GM12878 (cell line): ENCODE measurements around the gene ZBED2. TPM values are rescaled to one million over a fixed set of nuclear protein-coding genes. Genes with fewer than 3 reads are reported as not detected.

ENCODE experiments used
- ATAC-seq: fragments of 200-7000 bp; cut with Tn5 transposase; 3 replicates; pipeline ENCODE4 v1.9.1; 2020; ENCODE audit warnings: mild to moderate bottlenecking, moderate library complexity
- BruUV-seq: library from RNA; stranded (reverse); fragments of 400-500 nt; replicated peaks from 2 replicates; lab custom pipeline; 2021; lab: Mats Ljungman, UMichigan
- CTCF ChIA-PET: fragments of 300-600 bp; sonication (Branson Sonifier 250); formaldehyde crosslinking; extraction: SDS; loops from one replicate; lab custom pipeline; 2021; ENCODE audit warnings: inconsistent platforms; lab: Yijun Ruan, JAX
- POLR2A ChIA-PET: fragments of 350-600 bp; formaldehyde crosslinking; extraction: SDS; loops from one replicate; lab custom pipeline; 2021; ENCODE audit warnings: inconsistent platforms; lab: Charles Lee
- RAD21 ChIA-PET: fragments of 300-600 bp; sonication (Branson Sonifier 250); formaldehyde crosslinking; loops from one replicate; lab custom pipeline; 2023; ENCODE audit warnings: antibody characterized with exemption; ENCODE audit not compliant: unreplicated experiment; lab: Charles Lee
- SMC1A ChIA-PET: fragments of 300-600 bp; sonication (Branson Sonifier 250); formaldehyde crosslinking; loops from one replicate; lab custom pipeline; 2023; ENCODE audit not compliant: unreplicated experiment, uncharacterized antibody; lab: Charles Lee
- DNase-seq: peaks from one replicate; pipeline ENCODE4 v3.0.0-alpha.2; 2011; ENCODE audit warnings: low read depth, low spot score
- FAIRE-seq: peaks from 3 replicates; lab custom pipeline; 2011; peaks lifted over from hg19 to GRCh38; lab: Jason Lieb, UNC
- H2AFZ ChIP-seq: 2 replicates; pipeline ENCODE4 v1.6.0; 2011; ENCODE audit warnings: low read depth, low read length, control low read depth; ENCODE audit not compliant: control insufficient read depth
- H3K27ac ChIP-seq: 2 replicates; pipeline ENCODE4 v1.5.1; 2011; ENCODE audit warnings: control low read depth; ENCODE audit not compliant: control insufficient read depth, insufficient read depth
- H3K27me3 ChIP-seq, 2 experiments: replicated peaks in 1 of 2; 2 replicates each; pipeline versions ENCODE4 v1.6.0 to v1.6.1; 2011; ENCODE audit warnings: low read length in 1 of 2; ENCODE audit not compliant: control insufficient read depth in 2 of 2, insufficient read depth in 2 of 2
- H3K36me3 ChIP-seq, 2 experiments: 2 replicates each; pipeline ENCODE4 v1.5.1; 2011; ENCODE audit warnings: low read length in 1 of 2; ENCODE audit not compliant: control insufficient read depth in 2 of 2, insufficient read depth in 2 of 2
- H3K4me1 ChIP-seq: 2 replicates; pipeline ENCODE4 v1.6.1; 2011; ENCODE audit warnings: mild to moderate bottlenecking, low read length, moderate library complexity, mixed read lengths; ENCODE audit not compliant: control insufficient read depth, insufficient read depth
- H3K4me2 ChIP-seq: 2 replicates; pipeline ENCODE4 v1.6.0; 2011; ENCODE audit warnings: control low read depth; ENCODE audit not compliant: control insufficient read depth, insufficient read depth
- H3K4me3 ChIP-seq: fragments of 200-600 bp; sonication (generic); 2 replicates; pipeline ENCODE4 v1.5.1; 2016
- H3K79me2 ChIP-seq: 2 replicates; pipeline ENCODE4 v1.6.0; 2011; ENCODE audit warnings: low read length; ENCODE audit not compliant: control insufficient read depth, insufficient read depth
- H3K9ac ChIP-seq: 2 replicates; pipeline ENCODE4 v1.8.0; 2011; ENCODE audit warnings: low read length, control low read depth, mixed read lengths; ENCODE audit not compliant: control insufficient read depth, insufficient read depth
- H3K9me3 ChIP-seq: replicated peaks from 3 replicates; pipeline ENCODE4 v1.5.1; 2011; ENCODE audit warnings: mild to moderate bottlenecking, low read length; ENCODE audit not compliant: control insufficient read depth, insufficient read depth
- H4K20me1 ChIP-seq: 2 replicates; pipeline ENCODE4 v1.6.0; 2011; ENCODE audit not compliant: control insufficient read depth, insufficient read depth
- CHD1 ChIP-seq: IDR thresholded peaks from 2 replicates; pipeline ENCODE4 v1.6.1; 2012; ENCODE audit warnings: low read depth, low read length, improper control_type of control experiment
- EGR1 ChIP-seq, 2 experiments: IDR thresholded peaks; 1 replicate in 1 of 2; 2 replicates in 1 of 2; pipeline ENCODE4 v1.6.1; 2011 to 2012; ENCODE audit warnings: low read depth in 2 of 2, low read length in 2 of 2, borderline replicate concordance in 1 of 2, mild to moderate bottlenecking in 1 of 2, moderate library complexity in 1 of 2
- HCFC1 ChIP-seq: fragments of 150-350 bp; IDR thresholded peaks from 2 replicates; pipeline ENCODE4 v1.6.1; 2014; ENCODE audit warnings: low read length
- HDAC6 ChIP-seq: fragments of 200-600 bp; sonication (generic); IDR thresholded peaks from one replicate; pipeline ENCODE4 v1.8.0; 2017; ENCODE audit warnings: antibody characterized with exemption; ENCODE audit not compliant: unreplicated experiment
- MEF2A ChIP-seq: IDR thresholded peaks from 2 replicates; pipeline ENCODE4 v1.6.1; 2011; ENCODE audit warnings: low read depth, mild to moderate bottlenecking, low read length, moderate library complexity; ENCODE audit not compliant: insufficient read depth
- TARDBP ChIP-seq: IDR thresholded peaks from 2 replicates; pipeline ENCODE4 v1.6.1; 2016; ENCODE audit warnings: borderline replicate concordance
- WRNIP1 ChIP-seq: IDR thresholded peaks from 2 replicates; pipeline ENCODE4 v1.6.1; 2011; ENCODE audit warnings: low read depth, low read length, improper control_type of control experiment, borderline replicate concordance
- ZZZ3 ChIP-seq: IDR thresholded peaks from 2 replicates; pipeline ENCODE4 v1.6.1; 2011; ENCODE audit warnings: low read depth; ENCODE audit not compliant: control insufficient read depth, insufficient read length
- WGBS: methylation state at CpG from one replicate; pipeline ENCODE4 v1.1.6; 2016; ENCODE audit warnings: low lambda C conversion rate; ENCODE audit not compliant: insufficient replicate concordance, insufficient coverage; ENCODE audit errors: missing lambda C conversion rate; 5-methylcytosine and 5-hydroxymethylcytosine counted together
- in situ Hi-C: fragments of 300-500 bp; cut with MboI; formaldehyde crosslinking; loops from 9 replicates; pipeline ENCODE4 v1.14.3; 2018; ENCODE audit warnings: mixed read lengths
- intact Hi-C: fragments of 100-400 bp; cut with micrococcal nuclease; formaldehyde crosslinking; loops from one replicate; pipeline ENCODE4 v1.14.2; 2022; ENCODE audit not compliant: unreplicated experiment
- polyA plus RNA-seq, 11 experiments: library from polyadenylated mRNA; depleted of rRNA in 4 of 11; unstranded in 6 of 11; stranded (reverse) in 5 of 11; fragments of >200 nt; fragmentation: Nextera tagmentation in 4 of 11; fragmentation: Illumina TruSeq in 1 of 11; extraction: Ambion mirVana in 4 of 11; extraction: Trizol in 1 of 11; gene quantifications; 1 replicate in 1 of 11; 2 replicates in 10 of 11; pipeline versions ENCODE4 v1.2.1 to v1.2.3, GENCODE V29; 2011 to 2016; ENCODE audit warnings: inconsistent platforms in 2 of 11, missing spikeins in 2 of 11, low read depth in 1 of 11
- total RNA-seq, 4 experiments: library from RNA; depleted of rRNA in 3 of 4; stranded (reverse); fragments of >200 nt in 3 of 4; fragmentation: Illumina TruSeq in 1 of 4; extraction: Trizol in 1 of 4; gene quantifications; 2 replicates each; pipeline versions ENCODE4 v1.2.1 to v1.2.3, GENCODE V29; 2013 to 2021
- TF ChIP-seq, protein P1 (sequence below): fragments of 450-650 bp; IDR thresholded peaks from 2 replicates; pipeline ENCODE4 v1.6.1; 2017; ENCODE audit warnings: borderline replicate concordance
- TF ChIP-seq, protein P2 (sequence below): fragments of 450-650 bp; IDR thresholded peaks from 2 replicates; pipeline ENCODE4 v1.6.1; 2016; ENCODE audit warnings: mild to moderate bottlenecking
- TF ChIP-seq, protein P3 (sequence below): fragments of 450-650 bp; IDR thresholded peaks from 2 replicates; pipeline ENCODE4 v1.6.1; 2016; ENCODE audit warnings: mild to moderate bottlenecking
- TF ChIP-seq, protein P4 (sequence below): fragments of 450-650 bp; IDR thresholded peaks from 2 replicates; pipeline ENCODE4 v1.6.1; 2017; ENCODE audit warnings: low read depth, mild to moderate bottlenecking, moderate library complexity
- TF ChIP-seq, protein P5 (sequence below): fragments of 450-650 bp; IDR thresholded peaks from 2 replicates; pipeline ENCODE4 v1.6.1; 2017; ENCODE audit warnings: mild to moderate bottlenecking, moderate library complexity

ZBED2 gene
- total and polyA plus RNA-seq, 10 of the 15 experiments (the other 5 are each of a cell fraction or from before 2014, with no cell fraction given) = 0.02 to 0.24 (median 0.08) TPM; not detected in 3

DNA sequence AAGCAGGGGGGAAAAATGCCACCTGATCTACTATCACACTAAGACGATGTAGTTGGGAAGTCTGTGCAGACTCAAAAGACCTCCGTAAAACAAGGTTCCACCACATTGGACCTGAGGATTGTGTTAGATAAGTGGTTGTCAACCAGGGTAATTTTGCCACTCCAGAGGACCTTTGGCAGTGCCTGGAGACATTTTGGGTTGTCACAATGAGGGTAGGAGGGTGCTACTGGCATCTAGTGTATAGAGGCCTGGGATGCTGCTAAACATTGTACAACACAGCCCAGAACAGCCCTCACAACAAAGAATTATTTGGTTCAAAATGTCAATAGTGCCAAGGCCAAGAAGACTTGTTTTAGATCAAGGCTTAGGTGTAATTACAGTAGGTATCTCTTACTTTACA lies 14.6 kb upstream of the ZBED2 start (continued):
- no peak for TF ChIP-seq HDAC6
- TF ChIP-seq, protein P1, sequence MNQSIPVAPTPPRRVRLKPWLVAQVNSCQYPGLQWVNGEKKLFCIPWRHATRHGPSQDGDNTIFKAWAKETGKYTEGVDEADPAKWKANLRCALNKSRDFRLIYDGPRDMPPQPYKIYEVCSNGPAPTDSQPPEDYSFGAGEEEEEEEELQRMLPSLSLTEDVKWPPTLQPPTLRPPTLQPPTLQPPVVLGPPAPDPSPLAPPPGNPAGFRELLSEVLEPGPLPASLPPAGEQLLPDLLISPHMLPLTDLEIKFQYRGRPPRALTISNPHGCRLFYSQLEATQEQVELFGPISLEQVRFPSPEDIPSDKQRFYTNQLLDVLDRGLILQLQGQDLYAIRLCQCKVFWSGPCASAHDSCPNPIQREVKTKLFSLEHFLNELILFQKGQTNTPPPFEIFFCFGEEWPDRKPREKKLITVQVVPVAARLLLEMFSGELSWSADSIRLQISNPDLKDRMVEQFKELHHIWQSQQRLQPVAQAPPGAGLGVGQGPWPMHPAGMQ = no peak
- no peak for TF ChIP-seq WRNIP1
- TF ChIP-seq ZZZ3 = no peak
- TF ChIP-seq MEF2A = no peak
- TF ChIP-seq HCFC1 = no peak
- TF ChIP-seq, protein P2, sequence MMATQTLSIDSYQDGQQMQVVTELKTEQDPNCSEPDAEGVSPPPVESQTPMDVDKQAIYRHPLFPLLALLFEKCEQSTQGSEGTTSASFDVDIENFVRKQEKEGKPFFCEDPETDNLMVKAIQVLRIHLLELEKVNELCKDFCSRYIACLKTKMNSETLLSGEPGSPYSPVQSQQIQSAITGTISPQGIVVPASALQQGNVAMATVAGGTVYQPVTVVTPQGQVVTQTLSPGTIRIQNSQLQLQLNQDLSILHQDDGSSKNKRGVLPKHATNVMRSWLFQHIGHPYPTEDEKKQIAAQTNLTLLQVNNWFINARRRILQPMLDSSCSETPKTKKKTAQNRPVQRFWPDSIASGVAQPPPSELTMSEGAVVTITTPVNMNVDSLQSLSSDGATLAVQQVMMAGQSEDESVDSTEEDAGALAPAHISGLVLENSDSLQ = no peak
- no peak for TF ChIP-seq TARDBP

DNA sequence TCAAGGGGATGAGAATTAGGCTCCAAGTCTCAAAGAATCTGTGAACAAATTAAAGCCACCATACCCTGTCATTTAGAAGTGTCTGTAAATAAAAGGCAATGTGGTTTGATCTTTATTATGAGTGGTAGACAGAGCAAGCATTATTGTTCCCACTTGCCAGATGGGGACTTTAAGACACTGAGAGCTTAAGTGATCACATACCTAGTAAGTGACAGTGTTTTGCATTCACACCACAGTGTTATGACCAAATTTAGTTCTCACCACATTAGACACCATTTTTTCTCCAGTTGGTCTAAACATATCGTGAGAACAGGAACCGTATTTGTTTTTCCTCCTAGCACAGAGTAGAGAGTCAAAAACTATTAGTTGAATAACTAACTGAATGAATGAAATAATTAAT lies 13.2 kb upstream of the ZBED2 start:
- no peak overlapping the region for H3K4me2 ChIP-seq
- in situ Hi-C loops (no loop called here), intact Hi-C loops (no loop called here)
- H4K20me1 ChIP-seq = no peaks in the 10 kb centered on the region
- ChIA-PET POLR2A (interaction anchor here (1.1 kb wide), 1 partner anchor 14 kb away, joined by 4 read pairs; no protein-coding TSS in a partner anchor), RAD21 (no interaction called here), CTCF (interaction anchor here (0.9 kb wide), 1 partner anchor 18 kb away, joined by 4 read pairs; no protein-coding TSS in a partner anchor), SMC1A (no interaction called here)
- H3K27me3 ChIP-seq = no peaks in the 10 kb centered on the region
- FAIRE-seq (no peak), DNase-seq (no peak), ATAC-seq (no peak)
- no peaks in the 10 kb centered on the region for H3K9me3 ChIP-seq
- no peaks in the 10 kb centered on the region for H3K4me1 ChIP-seq
- no peaks in the 10 kb centered on the region for H3K36me3 ChIP-seq
- no peaks in the 10 kb centered on the region for H3K79me2 ChIP-seq
- H2AFZ ChIP-seq = no peak overlapping the region
- WGBS = 60% methylated on average over 2 of the region's 2 CpGs
- BruUV-seq = no TSS peak
- no peak overlapping the region for H3K4me3 ChIP-seq
- H3K9ac ChIP-seq = no peak overlapping the region
- H3K27ac ChIP-seq = no peak overlapping the region
- TF ChIP-seq, protein P3, sequence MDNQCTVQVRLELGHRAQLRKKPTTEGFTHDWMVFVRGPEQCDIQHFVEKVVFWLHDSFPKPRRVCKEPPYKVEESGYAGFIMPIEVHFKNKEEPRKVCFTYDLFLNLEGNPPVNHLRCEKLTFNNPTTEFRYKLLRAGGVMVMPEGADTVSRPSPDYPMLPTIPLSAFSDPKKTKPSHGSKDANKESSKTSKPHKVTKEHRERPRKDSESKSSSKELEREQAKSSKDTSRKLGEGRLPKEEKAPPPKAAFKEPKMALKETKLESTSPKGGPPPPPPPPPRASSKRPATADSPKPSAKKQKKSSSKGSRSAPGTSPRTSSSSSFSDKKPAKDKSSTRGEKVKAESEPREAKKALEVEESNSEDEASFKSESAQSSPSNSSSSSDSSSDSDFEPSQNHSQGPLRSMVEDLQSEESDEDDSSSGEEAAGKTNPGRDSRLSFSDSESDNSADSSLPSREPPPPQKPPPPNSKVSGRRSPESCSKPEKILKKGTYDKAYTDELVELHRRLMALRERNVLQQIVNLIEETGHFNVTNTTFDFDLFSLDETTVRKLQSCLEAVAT = no peak
- TF ChIP-seq, protein P4, sequence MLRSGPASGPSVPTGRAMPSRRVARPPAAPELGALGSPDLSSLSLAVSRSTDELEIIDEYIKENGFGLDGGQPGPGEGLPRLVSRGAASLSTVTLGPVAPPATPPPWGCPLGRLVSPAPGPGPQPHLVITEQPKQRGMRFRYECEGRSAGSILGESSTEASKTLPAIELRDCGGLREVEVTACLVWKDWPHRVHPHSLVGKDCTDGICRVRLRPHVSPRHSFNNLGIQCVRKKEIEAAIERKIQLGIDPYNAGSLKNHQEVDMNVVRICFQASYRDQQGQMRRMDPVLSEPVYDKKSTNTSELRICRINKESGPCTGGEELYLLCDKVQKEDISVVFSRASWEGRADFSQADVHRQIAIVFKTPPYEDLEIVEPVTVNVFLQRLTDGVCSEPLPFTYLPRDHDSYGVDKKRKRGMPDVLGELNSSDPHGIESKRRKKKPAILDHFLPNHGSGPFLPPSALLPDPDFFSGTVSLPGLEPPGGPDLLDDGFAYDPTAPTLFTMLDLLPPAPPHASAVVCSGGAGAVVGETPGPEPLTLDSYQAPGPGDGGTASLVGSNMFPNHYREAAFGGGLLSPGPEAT = no peak
- no peak for TF ChIP-seq EGR1 (IDR thresholded peaks at IDR 0.05; ENCODE audit: borderline replicate concordance in 1 of 2, low read depth in 2 of 2, low read length in 2 of 2)
- TF ChIP-seq, protein P5, sequence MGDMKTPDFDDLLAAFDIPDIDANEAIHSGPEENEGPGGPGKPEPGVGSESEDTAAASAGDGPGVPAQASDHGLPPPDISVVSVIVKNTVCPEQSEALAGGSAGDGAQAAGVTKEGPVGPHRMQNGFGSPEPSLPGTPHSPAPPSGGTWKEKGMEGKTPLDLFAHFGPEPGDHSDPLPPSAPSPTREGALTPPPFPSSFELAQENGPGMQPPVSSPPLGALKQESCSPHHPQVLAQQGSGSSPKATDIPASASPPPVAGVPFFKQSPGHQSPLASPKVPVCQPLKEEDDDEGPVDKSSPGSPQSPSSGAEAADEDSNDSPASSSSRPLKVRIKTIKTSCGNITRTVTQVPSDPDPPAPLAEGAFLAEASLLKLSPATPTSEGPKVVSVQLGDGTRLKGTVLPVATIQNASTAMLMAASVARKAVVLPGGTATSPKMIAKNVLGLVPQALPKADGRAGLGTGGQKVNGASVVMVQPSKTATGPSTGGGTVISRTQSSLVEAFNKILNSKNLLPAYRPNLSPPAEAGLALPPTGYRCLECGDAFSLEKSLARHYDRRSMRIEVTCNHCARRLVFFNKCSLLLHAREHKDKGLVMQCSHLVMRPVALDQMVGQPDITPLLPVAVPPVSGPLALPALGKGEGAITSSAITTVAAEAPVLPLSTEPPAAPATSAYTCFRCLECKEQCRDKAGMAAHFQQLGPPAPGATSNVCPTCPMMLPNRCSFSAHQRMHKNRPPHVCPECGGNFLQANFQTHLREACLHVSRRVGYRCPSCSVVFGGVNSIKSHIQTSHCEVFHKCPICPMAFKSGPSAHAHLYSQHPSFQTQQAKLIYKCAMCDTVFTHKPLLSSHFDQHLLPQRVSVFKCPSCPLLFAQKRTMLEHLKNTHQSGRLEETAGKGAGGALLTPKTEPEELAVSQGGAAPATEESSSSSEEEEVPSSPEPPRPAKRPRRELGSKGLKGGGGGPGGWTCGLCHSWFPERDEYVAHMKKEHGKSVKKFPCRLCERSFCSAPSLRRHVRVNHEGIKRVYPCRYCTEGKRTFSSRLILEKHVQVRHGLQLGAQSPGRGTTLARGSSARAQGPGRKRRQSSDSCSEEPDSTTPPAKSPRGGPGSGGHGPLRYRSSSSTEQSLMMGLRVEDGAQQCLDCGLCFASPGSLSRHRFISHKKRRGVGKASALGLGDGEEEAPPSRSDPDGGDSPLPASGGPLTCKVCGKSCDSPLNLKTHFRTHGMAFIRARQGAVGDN = no peak
- no peak for TF ChIP-seq CHD1
